ENCODE results near the gene MOGAT2.

DNA sequence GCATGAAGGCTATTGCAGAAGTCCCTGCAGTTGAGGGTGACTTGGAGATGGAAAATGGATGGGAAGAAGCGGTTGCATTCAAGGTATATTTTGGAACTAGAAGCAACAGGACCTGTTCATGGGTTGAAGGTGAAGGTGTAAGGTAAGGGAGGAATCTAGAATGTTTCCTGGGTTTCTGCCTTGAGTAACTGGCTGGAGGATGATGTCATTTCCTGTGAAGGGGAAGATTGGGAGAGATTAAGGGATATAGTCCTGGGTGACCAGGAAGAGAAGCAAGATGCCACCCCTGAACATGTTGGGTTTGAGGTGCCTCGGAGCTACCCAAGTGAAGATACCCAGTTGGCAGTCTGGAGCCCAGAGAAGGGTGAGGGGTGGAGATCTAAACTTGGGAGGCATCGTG, 12.1 kb upstream of the MOGAT2 start:
- TF ChIP-seq EZH2 (optimal IDR thresholded peaks at IDR 0.05; ENCODE audit: low read depth, low read length) (no peak), EZH2phosphoT487 (IDR thresholded peaks at IDR 0.05; ENCODE audit: low read length) (no peak)
- TF ChIP-seq, protein P1, sequence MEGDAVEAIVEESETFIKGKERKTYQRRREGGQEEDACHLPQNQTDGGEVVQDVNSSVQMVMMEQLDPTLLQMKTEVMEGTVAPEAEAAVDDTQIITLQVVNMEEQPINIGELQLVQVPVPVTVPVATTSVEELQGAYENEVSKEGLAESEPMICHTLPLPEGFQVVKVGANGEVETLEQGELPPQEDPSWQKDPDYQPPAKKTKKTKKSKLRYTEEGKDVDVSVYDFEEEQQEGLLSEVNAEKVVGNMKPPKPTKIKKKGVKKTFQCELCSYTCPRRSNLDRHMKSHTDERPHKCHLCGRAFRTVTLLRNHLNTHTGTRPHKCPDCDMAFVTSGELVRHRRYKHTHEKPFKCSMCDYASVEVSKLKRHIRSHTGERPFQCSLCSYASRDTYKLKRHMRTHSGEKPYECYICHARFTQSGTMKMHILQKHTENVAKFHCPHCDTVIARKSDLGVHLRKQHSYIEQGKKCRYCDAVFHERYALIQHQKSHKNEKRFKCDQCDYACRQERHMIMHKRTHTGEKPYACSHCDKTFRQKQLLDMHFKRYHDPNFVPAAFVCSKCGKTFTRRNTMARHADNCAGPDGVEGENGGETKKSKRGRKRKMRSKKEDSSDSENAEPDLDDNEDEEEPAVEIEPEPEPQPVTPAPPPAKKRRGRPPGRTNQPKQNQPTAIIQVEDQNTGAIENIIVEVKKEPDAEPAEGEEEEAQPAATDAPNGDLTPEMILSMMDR (IDR thresholded peaks at IDR 0.05; ENCODE audit: low read length) = no peak

Data from MM.1S (cell line).